Measurements from ENCODE around the gene C10orf67.

The C10orf67 gene

DNA sequence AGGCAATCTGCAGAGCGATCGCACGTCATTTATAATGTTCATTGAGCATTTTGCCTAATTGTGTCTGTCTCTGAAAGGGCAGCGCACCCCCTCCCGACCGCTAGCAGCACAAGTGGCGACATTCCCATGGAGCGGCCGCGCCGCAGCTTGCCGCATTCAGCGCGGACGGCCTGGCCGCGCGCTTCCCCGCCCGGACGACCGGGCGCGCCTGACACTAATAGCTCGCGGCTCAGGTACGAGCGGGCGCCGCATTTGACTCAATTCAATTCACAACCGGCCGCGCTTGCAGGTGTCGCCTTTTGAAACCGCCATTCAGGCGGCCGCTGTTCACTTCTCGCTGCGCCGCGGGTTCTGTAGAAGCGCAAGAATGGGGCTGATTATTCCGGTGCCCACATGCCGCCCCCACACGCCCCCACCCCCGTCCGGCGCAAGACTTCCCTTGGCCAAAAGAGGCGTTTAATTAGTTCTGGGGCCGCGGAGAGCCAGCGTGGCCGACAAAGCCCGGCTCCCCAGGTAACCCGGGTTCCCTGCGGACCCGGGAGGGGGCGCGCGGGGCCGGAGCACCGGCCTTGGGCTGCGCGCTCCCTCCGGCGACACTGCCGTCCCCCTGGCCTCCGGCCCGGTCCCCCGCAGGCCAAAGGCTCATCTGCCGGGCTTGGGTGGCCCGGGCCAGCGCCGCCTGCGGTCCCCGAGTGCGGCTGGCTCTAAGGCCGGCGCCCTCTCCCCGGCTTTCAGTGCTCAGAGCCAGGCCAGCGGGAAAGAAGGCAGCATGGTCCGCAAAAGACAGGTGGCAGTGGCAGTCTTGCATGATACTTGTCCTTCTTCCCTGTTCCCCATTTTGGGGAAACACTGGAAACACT lies 171.2 kb downstream of the C10orf67 start:
- TF ChIP-seq, protein P1, sequence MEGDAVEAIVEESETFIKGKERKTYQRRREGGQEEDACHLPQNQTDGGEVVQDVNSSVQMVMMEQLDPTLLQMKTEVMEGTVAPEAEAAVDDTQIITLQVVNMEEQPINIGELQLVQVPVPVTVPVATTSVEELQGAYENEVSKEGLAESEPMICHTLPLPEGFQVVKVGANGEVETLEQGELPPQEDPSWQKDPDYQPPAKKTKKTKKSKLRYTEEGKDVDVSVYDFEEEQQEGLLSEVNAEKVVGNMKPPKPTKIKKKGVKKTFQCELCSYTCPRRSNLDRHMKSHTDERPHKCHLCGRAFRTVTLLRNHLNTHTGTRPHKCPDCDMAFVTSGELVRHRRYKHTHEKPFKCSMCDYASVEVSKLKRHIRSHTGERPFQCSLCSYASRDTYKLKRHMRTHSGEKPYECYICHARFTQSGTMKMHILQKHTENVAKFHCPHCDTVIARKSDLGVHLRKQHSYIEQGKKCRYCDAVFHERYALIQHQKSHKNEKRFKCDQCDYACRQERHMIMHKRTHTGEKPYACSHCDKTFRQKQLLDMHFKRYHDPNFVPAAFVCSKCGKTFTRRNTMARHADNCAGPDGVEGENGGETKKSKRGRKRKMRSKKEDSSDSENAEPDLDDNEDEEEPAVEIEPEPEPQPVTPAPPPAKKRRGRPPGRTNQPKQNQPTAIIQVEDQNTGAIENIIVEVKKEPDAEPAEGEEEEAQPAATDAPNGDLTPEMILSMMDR (IDR thresholded peaks at IDR 0.05; ENCODE audit: control insufficient read depth, insufficient read depth, low read depth, low read length, missing control alignments), result no peak
- no peak for DNase-seq (ENCODE audit: low read depth)
- no peak overlapping the region for H3K4me3 ChIP-seq (ENCODE audit: control insufficient read depth, low read depth, low read length)

DNA sequence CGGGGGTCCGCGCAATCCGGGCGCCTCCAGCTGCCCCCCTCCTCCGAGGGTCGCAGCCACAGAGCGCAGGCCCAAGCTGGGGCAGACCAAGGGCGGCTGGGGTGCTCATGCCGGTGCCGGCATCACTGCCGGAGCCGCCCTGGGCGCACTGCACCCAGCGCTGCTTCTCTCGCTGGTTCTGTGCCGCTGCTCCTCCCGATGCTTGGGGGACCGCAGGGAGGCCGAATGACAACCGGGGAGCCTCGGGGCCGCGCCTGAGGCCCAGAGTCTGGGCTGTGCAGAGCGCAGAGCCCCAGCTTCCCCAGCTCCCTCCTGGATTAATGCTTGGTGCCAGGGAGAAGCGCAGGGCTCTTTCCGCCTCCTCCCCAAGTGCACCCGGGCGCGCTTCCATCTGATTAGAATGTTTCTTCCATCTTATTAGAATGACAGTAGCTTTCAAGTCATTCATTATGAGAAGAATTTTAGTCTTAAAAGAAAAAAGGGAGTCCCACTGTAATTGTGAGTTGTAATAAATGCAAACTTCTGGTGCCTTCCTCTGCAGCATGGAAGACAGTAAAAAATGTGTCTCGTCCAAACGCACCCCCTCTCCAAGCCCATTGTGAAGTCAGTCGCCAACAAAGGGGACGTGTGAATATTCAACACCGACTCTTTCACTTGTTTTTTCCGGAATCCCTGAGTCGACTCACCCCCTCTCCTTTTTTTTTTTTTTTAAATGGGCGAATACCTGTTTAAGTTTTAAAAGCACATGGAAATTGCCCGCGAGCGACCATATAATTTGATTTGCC lies 172.0 kb downstream of the C10orf67 start:
- H3K4me3 ChIP-seq (ENCODE audit: control insufficient read depth, low read depth, low read length), result no peak overlapping the region
- DNase-seq (ENCODE audit: low read depth), result no peak
- TF ChIP-seq, protein P1 (IDR thresholded peaks at IDR 0.05; ENCODE audit: control insufficient read depth, insufficient read depth, low read depth, low read length, missing control alignments), result no peak

DNA sequence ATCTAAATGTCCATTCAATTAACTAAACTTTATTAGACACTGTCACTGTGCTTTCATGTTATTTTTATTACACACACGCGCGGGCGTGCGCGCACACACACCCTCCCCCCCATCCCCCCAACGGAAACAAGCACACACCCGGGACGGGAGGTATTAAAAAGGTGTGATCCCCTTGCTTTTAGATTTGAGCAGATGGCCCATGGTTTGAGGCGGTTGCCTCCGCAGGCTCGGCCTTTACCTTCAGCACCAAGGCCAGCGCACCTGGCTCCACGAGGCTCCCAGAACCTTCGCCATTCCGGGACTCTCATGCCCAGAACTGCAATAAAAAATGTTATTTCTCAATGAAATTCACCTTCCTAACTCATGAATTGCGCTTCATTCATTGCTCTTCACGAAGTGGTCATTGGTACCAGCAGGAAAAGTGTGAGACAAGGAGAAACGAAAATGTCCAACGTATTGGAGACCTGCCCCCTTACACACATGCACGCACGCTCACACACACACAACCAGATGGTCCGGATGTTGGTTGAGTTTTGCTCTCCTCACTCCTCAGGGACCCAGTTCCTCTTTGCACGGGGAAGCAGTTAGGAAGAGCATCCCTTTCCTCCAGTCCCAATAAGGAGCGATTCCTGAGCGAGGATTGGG lies 173.2 kb downstream of the C10orf67 start:
- no peak for DNase-seq (ENCODE audit: low read depth)
- TF ChIP-seq, protein P1 (IDR thresholded peaks at IDR 0.05; ENCODE audit: control insufficient read depth, insufficient read depth, low read depth, low read length, missing control alignments), result no peak
- H3K4me3 ChIP-seq (ENCODE audit: control insufficient read depth, low read depth, low read length), result no peak overlapping the region

DNA sequence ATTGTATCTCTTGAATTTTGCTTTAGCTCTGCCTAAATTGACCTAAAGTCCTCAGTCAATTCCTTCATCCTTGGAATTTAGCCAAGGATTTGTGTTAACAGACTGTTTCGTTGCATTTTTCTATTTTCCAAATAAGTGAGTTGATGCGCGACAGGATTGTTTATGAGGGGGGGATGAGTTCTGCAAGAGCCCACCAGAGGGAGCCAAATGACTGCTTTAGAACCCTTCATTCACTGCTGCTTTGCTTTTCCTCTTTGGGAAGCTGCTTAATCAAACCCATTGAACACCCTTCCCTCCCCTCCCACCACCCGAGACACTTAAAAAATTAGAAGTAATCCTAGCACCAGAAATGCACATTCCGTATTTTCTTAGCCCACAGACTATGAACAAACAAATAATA lies 186.2 kb downstream of the C10orf67 start:
- H3K4me3 ChIP-seq (ENCODE audit: control insufficient read depth, low read depth, low read length), result no peak overlapping the region
- TF ChIP-seq, protein P1 (IDR thresholded peaks at IDR 0.05; ENCODE audit: control insufficient read depth, insufficient read depth, low read depth, low read length, missing control alignments), result peak; percentile 88
- DNase-seq (ENCODE audit: low read depth), result peak; percentile 11

DNA sequence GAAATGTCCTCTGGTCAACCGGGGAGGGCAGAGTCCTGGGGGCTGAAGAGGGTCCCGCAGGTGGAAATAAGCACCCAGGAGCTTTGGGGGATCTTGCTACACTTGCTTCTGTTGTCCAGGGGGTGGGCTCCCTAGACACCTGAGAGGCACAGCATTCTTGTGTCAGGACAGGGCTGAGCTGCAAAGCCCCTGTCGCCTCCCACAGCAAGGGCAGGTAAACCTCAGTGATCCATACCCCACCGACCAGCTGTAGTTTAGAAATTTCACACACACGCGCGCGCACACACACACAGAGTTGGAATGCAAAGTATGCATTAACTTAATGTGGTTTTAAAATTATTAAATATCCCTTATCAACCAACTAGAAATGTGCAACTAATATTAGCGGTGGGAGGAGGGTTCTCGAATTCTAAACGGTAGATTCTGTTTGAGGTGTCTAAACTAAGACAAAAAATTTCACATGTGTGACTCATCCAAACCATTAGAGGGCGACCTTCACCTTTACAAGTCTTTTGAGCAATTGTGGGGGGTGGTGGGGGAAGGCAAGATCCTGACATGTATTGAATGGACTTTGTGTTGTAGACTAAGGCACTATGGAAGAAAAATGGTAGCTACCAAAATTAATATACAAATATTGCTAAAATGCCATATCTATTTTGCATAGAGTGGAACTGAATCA lies 186.8 kb downstream of the C10orf67 start:
- TF ChIP-seq, protein P1 (IDR thresholded peaks at IDR 0.05; ENCODE audit: control insufficient read depth, insufficient read depth, low read depth, low read length, missing control alignments), result no peak
- peak; percentile 11 for DNase-seq (ENCODE audit: low read depth)
- H3K4me3 ChIP-seq (ENCODE audit: control insufficient read depth, low read depth, low read length), result no peak overlapping the region

DNA sequence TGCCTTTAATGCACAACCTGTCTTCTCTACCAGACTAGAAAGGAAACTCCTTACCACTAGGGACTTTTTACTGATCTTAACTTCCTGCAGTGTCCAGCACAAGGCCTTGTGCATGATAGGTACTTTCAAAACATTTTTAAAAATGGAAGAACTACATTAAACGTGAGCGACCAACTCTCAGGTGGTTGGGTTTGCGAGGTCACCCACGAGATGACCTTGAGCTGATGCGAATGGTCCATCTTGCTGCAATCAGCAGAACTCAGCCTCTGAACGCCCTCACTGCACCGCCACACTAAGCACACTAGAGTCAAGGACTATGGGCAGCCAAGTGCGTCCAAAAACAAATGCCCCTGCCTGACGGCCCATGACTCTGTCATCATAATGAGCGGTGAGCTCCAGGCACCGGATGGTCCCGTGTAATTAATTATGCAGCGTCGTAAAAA lies 187.3 kb downstream of the C10orf67 start:
- TF ChIP-seq, protein P1 (IDR thresholded peaks at IDR 0.05; ENCODE audit: control insufficient read depth, insufficient read depth, low read depth, low read length, missing control alignments), result no peak
- no peak overlapping the region for H3K4me3 ChIP-seq (ENCODE audit: control insufficient read depth, low read depth, low read length)
- DNase-seq (ENCODE audit: low read depth), result no peak
